ENCODE results near the gene TGFBR3.

Gene TGFBR3

GRCh38 chr1:91640877-91641526 is 244.9 kb downstream of the TGFBR3 start:
- Histone ChIP-seq H3K9me3 (ENCODE audit: control insufficient read depth, low read length) (no peaks in the 10 kb centered on the region), H3K4me1 (ENCODE audit: control insufficient read depth, insufficient read depth, low read length, poor library complexity, severe bottlenecking) (no peaks in the 10 kb centered on the region), H3K27me3 (replicated peaks; ENCODE audit: control insufficient read depth, insufficient read depth, low read length, poor library complexity, severe bottlenecking) (no peaks in the 10 kb centered on the region), H3K4me3 (ENCODE audit: insufficient read depth, low read depth, low read length, poor library complexity, severe bottlenecking) (no peak overlapping the region), H3K27ac (ENCODE audit: insufficient read depth, low read length, poor library complexity, severe bottlenecking) (no peak overlapping the region), H3K36me3 (ENCODE audit: control insufficient read depth, insufficient read depth, low read length) (no peaks in the 10 kb centered on the region)
- no peak for DNase-seq

GRCh38 chr1:91637539-91637994 is 248.4 kb downstream of the TGFBR3 start:
- H3K27ac ChIP-seq (ENCODE audit: insufficient read depth, low read length, poor library complexity, severe bottlenecking), result no peak overlapping the region
- no peaks in the 10 kb centered on the region for H3K36me3 ChIP-seq (ENCODE audit: control insufficient read depth, insufficient read depth, low read length)
- H3K4me3 ChIP-seq (ENCODE audit: insufficient read depth, low read depth, low read length, poor library complexity, severe bottlenecking), result no peak overlapping the region
- H3K9me3 ChIP-seq (ENCODE audit: control insufficient read depth, low read length), result no peaks in the 10 kb centered on the region
- H3K27me3 ChIP-seq (replicated peaks; ENCODE audit: control insufficient read depth, insufficient read depth, low read length, poor library complexity, severe bottlenecking), result no peaks in the 10 kb centered on the region
- DNase-seq, result no peak
- H3K4me1 ChIP-seq (ENCODE audit: control insufficient read depth, insufficient read depth, low read length, poor library complexity, severe bottlenecking), result no peaks in the 10 kb centered on the region

GRCh38 chr1:91635763-91636162 is 250.2 kb downstream of the TGFBR3 start:
- no peaks in the 10 kb centered on the region for H3K9me3 ChIP-seq (ENCODE audit: control insufficient read depth, low read length)
- H3K27ac ChIP-seq (ENCODE audit: insufficient read depth, low read length, poor library complexity, severe bottlenecking), result no peak overlapping the region
- DNase-seq, result no peak
- no peaks in the 10 kb centered on the region for H3K27me3 ChIP-seq (replicated peaks; ENCODE audit: control insufficient read depth, insufficient read depth, low read length, poor library complexity, severe bottlenecking)
- no peak overlapping the region for H3K4me3 ChIP-seq (ENCODE audit: insufficient read depth, low read depth, low read length, poor library complexity, severe bottlenecking)
- H3K36me3 ChIP-seq (ENCODE audit: control insufficient read depth, insufficient read depth, low read length), result no peaks in the 10 kb centered on the region
- no peaks in the 10 kb centered on the region for H3K4me1 ChIP-seq (ENCODE audit: control insufficient read depth, insufficient read depth, low read length, poor library complexity, severe bottlenecking)

- no peaks in the 10 kb centered on the region for H3K27me3 ChIP-seq (replicated peaks; ENCODE audit: control insufficient read depth, insufficient read depth, low read length, poor library complexity, severe bottlenecking)
- no peaks in the 10 kb centered on the region for H3K4me1 ChIP-seq (ENCODE audit: control insufficient read depth, insufficient read depth, low read length, poor library complexity, severe bottlenecking)
- no peak overlapping the region for H3K27ac ChIP-seq (ENCODE audit: insufficient read depth, low read length, poor library complexity, severe bottlenecking)
- H3K9me3 ChIP-seq (ENCODE audit: control insufficient read depth, low read length), result no peaks in the 10 kb centered on the region
- no peak overlapping the region for H3K4me3 ChIP-seq (ENCODE audit: insufficient read depth, low read depth, low read length, poor library complexity, severe bottlenecking)
- H3K36me3 ChIP-seq (ENCODE audit: control insufficient read depth, insufficient read depth, low read length), result no peaks in the 10 kb centered on the region
- no peak for DNase-seq
Observed at GRCh38 chr1:91633438-91633837, 252.5 kb downstream of the TGFBR3 start.

GRCh38 chr1:91631718-91632330 is 254.1 kb downstream of the TGFBR3 start:
- H3K4me3 ChIP-seq (ENCODE audit: insufficient read depth, low read depth, low read length, poor library complexity, severe bottlenecking), result no peak overlapping the region
- no peaks in the 10 kb centered on the region for H3K36me3 ChIP-seq (ENCODE audit: control insufficient read depth, insufficient read depth, low read length)
- no peaks in the 10 kb centered on the region for H3K27me3 ChIP-seq (replicated peaks; ENCODE audit: control insufficient read depth, insufficient read depth, low read length, poor library complexity, severe bottlenecking)
- H3K27ac ChIP-seq (ENCODE audit: insufficient read depth, low read length, poor library complexity, severe bottlenecking), result no peak overlapping the region
- DNase-seq, result no peak
- no peaks in the 10 kb centered on the region for H3K9me3 ChIP-seq (ENCODE audit: control insufficient read depth, low read length)
- H3K4me1 ChIP-seq (ENCODE audit: control insufficient read depth, insufficient read depth, low read length, poor library complexity, severe bottlenecking), result no peaks in the 10 kb centered on the region

- Histone ChIP-seq H3K9me3 (ENCODE audit: control insufficient read depth, low read length) (no peaks in the 10 kb centered on the region), H3K27ac (ENCODE audit: insufficient read depth, low read length, poor library complexity, severe bottlenecking) (no peak overlapping the region), H3K4me3 (ENCODE audit: insufficient read depth, low read depth, low read length, poor library complexity, severe bottlenecking) (no peak overlapping the region), H3K36me3 (ENCODE audit: control insufficient read depth, insufficient read depth, low read length) (no peaks in the 10 kb centered on the region), H3K27me3 (replicated peaks; ENCODE audit: control insufficient read depth, insufficient read depth, low read length, poor library complexity, severe bottlenecking) (no peaks in the 10 kb centered on the region), H3K4me1 (ENCODE audit: control insufficient read depth, insufficient read depth, low read length, poor library complexity, severe bottlenecking) (no peaks in the 10 kb centered on the region)
- DNase-seq, result no peak
Observed at GRCh38 chr1:91630803-91631202, 255.1 kb downstream of the TGFBR3 start.

All from effector memory CD4-positive, alpha-beta T cell (primary cell).